Activated T-helper 1 cell treated with anti-CD3 and anti-CD28 coated beads, Interleukin-12 subunit alpha, Interleukin-12 subunit beta, Interleukin-2, Interleukin-4 antibody, amounts not matched to agents 30 ng/mL and 10 ng/mL and 1 ng/mL, durations not matched to agents 14 hours and 24 hours and 36 hours (primary cell): ENCODE results near the gene NR6A1. TPM values are rescaled to one million over a fixed set of nuclear protein-coding genes. Genes with fewer than 3 reads are reported as not detected.

Source experiments
- DNase-seq: peaks from one replicate; pipeline ENCODE4 v3.0.0; 2021; ENCODE audit warnings: low spot score
- H3K27ac Mint-ChIP-seq: one replicate; pipeline ENCODE4 v1.8.0; 2021; ENCODE audit warnings: mild to moderate bottlenecking, mixed read lengths
- H3K27me3 Mint-ChIP-seq: one replicate; pipeline ENCODE4 v1.8.0; 2022; ENCODE audit warnings: mild to moderate bottlenecking, moderate library complexity, mixed read lengths; ENCODE audit not compliant: insufficient read depth
- H3K36me3 Mint-ChIP-seq: one replicate; pipeline ENCODE4 v1.8.0; 2021; ENCODE audit warnings: low read depth, mixed read lengths
- H3K4me1 Mint-ChIP-seq: one replicate; pipeline ENCODE4 v1.8.0; 2021; ENCODE audit warnings: low read depth, mixed read lengths
- H3K4me3 Mint-ChIP-seq: one replicate; pipeline ENCODE4 v1.8.0; 2021; ENCODE audit warnings: mild to moderate bottlenecking, moderate library complexity, mixed read lengths
- H3K9me3 Mint-ChIP-seq: one replicate; pipeline ENCODE4 v1.8.0; 2021; ENCODE audit warnings: mixed read lengths
- intact Hi-C: fragments of 100-400 bp; cut with micrococcal nuclease; formaldehyde crosslinking; loops from one replicate; pipeline ENCODE4 v1.15.1; 2024
- total RNA-seq: library from RNA; stranded (reverse); gene quantifications from 2 replicates; pipeline ENCODE4 v1.2.3, GENCODE V29; 2022

NR6A1 gene
- total RNA-seq, 1 donor from 2014 or later, result 1.7 TPM

DNA sequence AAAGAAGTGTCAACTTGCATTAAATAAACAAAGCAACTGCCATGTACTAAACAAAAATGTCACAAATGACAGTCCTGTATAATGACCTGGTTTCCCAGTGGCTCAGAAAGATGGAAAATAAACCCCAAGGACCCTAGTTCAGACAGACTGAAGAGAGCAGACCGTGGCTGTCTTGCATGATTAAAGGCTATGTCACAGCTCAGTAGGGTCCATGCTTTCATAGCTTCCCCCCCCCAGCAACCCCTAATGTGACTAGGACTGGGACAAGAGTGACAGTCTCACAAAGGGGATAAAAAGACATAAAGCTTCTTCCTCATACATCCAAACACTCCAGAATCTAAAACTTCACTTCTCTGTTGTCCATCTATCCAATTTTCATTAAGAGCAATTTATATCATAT is 113.6 kb downstream of the NR6A1 start:
- H3K27me3 Mint-ChIP-seq, result peaks cover 8% of the 10 kb centered on the region
- H3K36me3 Mint-ChIP-seq, result no peaks in the 10 kb centered on the region
- no peak overlapping the region for H3K4me3 Mint-ChIP-seq
- no peak for DNase-seq
- H3K27ac Mint-ChIP-seq, result no peak overlapping the region
- peaks cover 30% of the 10 kb centered on the region for H3K4me1 Mint-ChIP-seq
- intact Hi-C loops, result no loop called here
- H3K9me3 Mint-ChIP-seq, result no peaks in the 10 kb centered on the region

DNA sequence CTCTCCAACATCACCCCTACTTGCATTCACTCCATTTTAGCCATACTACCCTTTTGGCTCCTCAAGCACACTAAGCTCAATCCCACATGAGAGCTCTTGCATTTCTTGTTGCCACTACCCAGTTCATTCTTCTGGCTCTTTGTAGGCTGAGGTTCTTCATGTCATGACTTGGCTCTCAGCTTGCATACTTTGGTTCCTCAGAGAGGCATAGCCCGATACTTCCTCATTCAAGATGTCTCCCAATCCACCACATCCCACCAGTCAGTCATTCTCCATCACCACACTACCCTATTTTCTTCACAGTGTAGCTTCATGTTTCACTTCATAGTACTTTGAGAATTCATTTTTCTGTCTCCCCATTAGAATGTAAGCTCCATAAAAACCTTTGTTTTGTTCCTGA is 116.7 kb downstream of the NR6A1 start:
- no peak for DNase-seq
- H3K9me3 Mint-ChIP-seq, result no peaks in the 10 kb centered on the region
- no peaks in the 10 kb centered on the region for H3K36me3 Mint-ChIP-seq
- H3K27ac Mint-ChIP-seq, result no peak overlapping the region
- peaks cover 18% of the 10 kb centered on the region for H3K4me1 Mint-ChIP-seq
- intact Hi-C loops, result no loop called here
- H3K4me3 Mint-ChIP-seq, result no peak overlapping the region
- peaks cover 11% of the 10 kb centered on the region for H3K27me3 Mint-ChIP-seq

DNA sequence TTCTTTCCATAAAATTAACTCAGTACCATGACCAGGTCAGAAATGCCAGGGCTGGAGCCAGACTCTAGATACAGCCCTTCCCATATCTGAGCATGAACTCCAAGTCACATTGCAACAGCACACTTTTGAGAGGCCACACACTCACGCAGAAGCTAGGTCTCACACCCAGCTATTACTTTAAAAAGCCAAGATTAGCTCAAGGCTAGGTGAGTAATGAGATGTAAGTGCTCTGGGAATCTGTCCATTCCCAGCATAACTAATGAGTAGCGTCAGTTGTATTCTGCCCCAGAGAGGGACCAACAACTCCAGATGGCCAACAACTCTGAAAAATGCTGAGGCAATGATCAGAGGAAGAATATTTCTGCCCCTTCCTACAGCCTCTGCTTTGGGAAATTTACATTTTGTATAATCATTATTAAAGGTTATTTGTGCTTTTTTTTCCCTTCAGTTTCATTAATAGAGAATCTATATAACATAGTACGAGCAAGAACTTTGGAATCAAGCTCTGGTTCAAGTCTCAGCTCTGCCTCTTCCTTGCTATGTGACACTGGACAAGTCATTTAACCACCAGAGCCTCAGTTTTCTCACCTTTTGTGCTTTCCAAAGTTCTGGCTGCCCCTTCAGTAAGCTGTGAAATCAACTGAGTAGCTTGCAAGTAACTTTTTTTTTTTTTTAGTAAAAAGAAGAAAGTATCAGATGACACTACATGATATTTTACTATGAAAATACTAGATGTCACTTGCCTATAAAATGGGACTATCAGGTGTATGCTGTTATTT is 118.3 kb downstream of the NR6A1 start:
- H3K27me3 Mint-ChIP-seq, result peaks cover 11% of the 10 kb centered on the region
- H3K27ac Mint-ChIP-seq, result no peak overlapping the region

DNA sequence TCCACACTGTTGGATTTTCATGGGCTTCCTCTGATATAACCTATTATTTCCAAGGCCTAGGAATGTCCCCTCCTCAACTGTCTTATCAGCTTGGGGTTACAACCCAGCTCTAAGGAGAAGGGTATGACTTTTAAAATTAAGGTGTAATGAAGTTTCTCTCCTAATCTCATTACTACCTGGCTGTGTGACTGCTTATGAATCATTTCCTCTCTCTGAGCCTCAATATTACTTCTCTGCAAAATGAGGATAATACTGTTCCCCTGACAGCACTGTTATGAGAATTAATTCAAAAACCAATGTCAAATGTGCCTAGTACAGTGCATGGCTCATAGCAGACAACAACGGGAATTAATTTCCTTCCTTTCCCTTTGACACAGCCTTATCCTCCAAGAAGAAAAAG is 118.9 kb downstream of the NR6A1 start:
- H3K4me3 Mint-ChIP-seq, result no peak overlapping the region
- intact Hi-C loops, result no loop called here
- H3K36me3 Mint-ChIP-seq, result no peaks in the 10 kb centered on the region
- H3K4me1 Mint-ChIP-seq, result no peaks in the 10 kb centered on the region
- H3K27ac Mint-ChIP-seq, result no peak overlapping the region
- H3K9me3 Mint-ChIP-seq, result no peaks in the 10 kb centered on the region
- DNase-seq, result no peak
- peaks cover 13% of the 10 kb centered on the region for H3K27me3 Mint-ChIP-seq

More for the DNA sequence above, 118.3 kb downstream of the NR6A1 start:
- Mint-ChIP-seq H3K4me3 (no peak overlapping the region), H3K9me3 (no peaks in the 10 kb centered on the region), H3K36me3 (no peaks in the 10 kb centered on the region), H3K4me1 (peaks cover 2% of the 10 kb centered on the region)
- intact Hi-C loops, result no loop called here
- no peak for DNase-seq

DNA sequence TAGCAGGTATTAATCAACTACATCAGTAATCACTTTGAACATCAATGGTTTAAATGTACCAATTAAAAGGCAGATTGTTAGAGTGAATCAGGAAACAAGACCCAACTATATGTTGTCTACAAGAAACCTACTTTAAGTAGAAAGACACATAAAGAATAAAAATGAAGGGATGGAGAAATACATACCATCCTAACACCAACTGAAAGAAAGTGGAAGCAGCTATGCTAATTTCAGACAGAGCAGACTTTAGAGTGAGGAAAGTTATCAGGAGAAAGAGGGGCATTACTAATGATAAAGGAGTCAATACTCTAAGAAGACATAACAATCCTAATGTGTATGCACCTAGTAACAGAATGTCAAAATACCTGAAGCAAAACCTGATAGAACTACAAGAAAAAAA is 125.8 kb downstream of the NR6A1 start:
- Mint-ChIP-seq H3K36me3 (no peaks in the 10 kb centered on the region), H3K9me3 (peaks cover 8% of the 10 kb centered on the region), H3K27me3 (peaks cover 26% of the 10 kb centered on the region), H3K4me3 (no peak overlapping the region), H3K4me1 (no peaks in the 10 kb centered on the region), H3K27ac (no peak overlapping the region)
- DNase-seq, result no peak
- intact Hi-C loops, result no loop called here

DNA sequence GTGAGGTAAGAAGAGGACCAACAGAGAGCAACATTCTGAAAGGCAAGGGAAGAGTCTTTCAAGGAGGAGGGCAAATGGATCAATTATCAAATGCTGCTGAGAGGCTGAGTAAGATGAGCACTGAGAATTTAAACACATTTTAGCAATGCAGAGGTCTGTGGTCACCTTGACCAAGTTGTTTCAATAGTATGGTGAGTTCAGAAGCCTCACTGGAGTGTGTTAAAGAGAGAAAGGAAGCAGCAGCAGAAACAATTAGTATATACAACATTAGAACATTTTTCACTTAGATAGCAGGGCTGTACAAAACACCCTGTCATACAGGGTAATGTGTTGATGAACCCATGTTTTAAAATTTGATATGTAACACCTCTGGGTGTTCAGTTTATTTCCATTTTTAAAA is 131.5 kb downstream of the NR6A1 start:
- Mint-ChIP-seq H3K36me3 (no peaks in the 10 kb centered on the region), H3K4me1 (no peaks in the 10 kb centered on the region), H3K9me3 (no peaks in the 10 kb centered on the region), H3K4me3 (no peak overlapping the region), H3K27me3 (peaks cover 14% of the 10 kb centered on the region), H3K27ac (no peak overlapping the region)
- intact Hi-C loops, result no loop called here
- no peak for DNase-seq

- H3K27ac Mint-ChIP-seq, result no peak overlapping the region
- intact Hi-C loops, result no loop called here
- peaks cover 16% of the 10 kb centered on the region for H3K27me3 Mint-ChIP-seq
- H3K9me3 Mint-ChIP-seq, result no peaks in the 10 kb centered on the region
- no peak for DNase-seq
- H3K36me3 Mint-ChIP-seq, result no peaks in the 10 kb centered on the region
- no peak overlapping the region for H3K4me3 Mint-ChIP-seq
- H3K4me1 Mint-ChIP-seq, result no peaks in the 10 kb centered on the region
Observed at GRCh38 chr9:124635285-124635684, 135.8 kb downstream of the NR6A1 start.

GRCh38 chr9:124632077-124632621 is 139.0 kb downstream of the NR6A1 start:
- intact Hi-C loops, result no loop called here
- no peaks in the 10 kb centered on the region for H3K9me3 Mint-ChIP-seq
- H3K27ac Mint-ChIP-seq, result no peak overlapping the region
- no peaks in the 10 kb centered on the region for H3K36me3 Mint-ChIP-seq
- H3K4me3 Mint-ChIP-seq, result no peak overlapping the region
- H3K4me1 Mint-ChIP-seq, result no peaks in the 10 kb centered on the region
- peaks cover 9% of the 10 kb centered on the region for H3K27me3 Mint-ChIP-seq
- no peak for DNase-seq

- H3K36me3 Mint-ChIP-seq, result no peaks in the 10 kb centered on the region
- H3K27ac Mint-ChIP-seq, result no peak overlapping the region
- H3K4me1 Mint-ChIP-seq, result no peaks in the 10 kb centered on the region
- DNase-seq, result no peak
- intact Hi-C loops, result no loop called here
- H3K9me3 Mint-ChIP-seq, result no peaks in the 10 kb centered on the region
- H3K4me3 Mint-ChIP-seq, result no peak overlapping the region
- peaks cover 9% of the 10 kb centered on the region for H3K27me3 Mint-ChIP-seq
Observed at GRCh38 chr9:124631326-124631725, 139.8 kb downstream of the NR6A1 start.

GRCh38 chr9:124629600-124629999 is 141.5 kb downstream of the NR6A1 start:
- H3K9me3 Mint-ChIP-seq, result no peaks in the 10 kb centered on the region
- H3K36me3 Mint-ChIP-seq, result no peaks in the 10 kb centered on the region
- H3K27me3 Mint-ChIP-seq, result peaks cover 12% of the 10 kb centered on the region
- H3K4me1 Mint-ChIP-seq, result no peaks in the 10 kb centered on the region
- intact Hi-C loops, result no loop called here
- no peak overlapping the region for H3K4me3 Mint-ChIP-seq
- no peak overlapping the region for H3K27ac Mint-ChIP-seq
- DNase-seq, result no peak

DNA sequence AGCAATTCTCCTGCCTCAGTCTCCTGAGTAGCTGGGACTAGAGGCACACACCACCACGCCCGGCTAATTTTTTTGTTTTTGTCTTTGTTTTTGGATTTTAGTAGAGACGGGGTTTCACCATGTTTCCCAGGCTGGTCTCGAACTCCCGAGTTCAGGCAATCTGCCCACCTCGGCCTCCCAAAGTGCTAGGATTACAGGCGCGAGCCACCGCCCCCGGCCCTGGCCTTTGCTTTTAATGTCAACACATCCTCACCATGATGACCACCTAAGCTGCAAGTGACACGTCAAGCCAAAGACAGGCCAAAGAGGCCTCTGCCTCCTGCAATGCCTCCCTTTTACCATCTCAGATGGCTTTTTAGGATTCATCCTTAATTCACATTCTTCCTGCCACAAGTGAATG is 142.4 kb downstream of the NR6A1 start:
- H3K27ac Mint-ChIP-seq, result no peak overlapping the region
- no peak for DNase-seq
- intact Hi-C loops, result no loop called here
- H3K4me3 Mint-ChIP-seq, result no peak overlapping the region
- H3K9me3 Mint-ChIP-seq, result no peaks in the 10 kb centered on the region
- no peaks in the 10 kb centered on the region for H3K36me3 Mint-ChIP-seq
- no peaks in the 10 kb centered on the region for H3K4me1 Mint-ChIP-seq
- H3K27me3 Mint-ChIP-seq, result peaks cover 15% of the 10 kb centered on the region

- no peaks in the 10 kb centered on the region for H3K9me3 Mint-ChIP-seq
- peaks cover 16% of the 10 kb centered on the region for H3K27me3 Mint-ChIP-seq
- no peaks in the 10 kb centered on the region for H3K4me1 Mint-ChIP-seq
- intact Hi-C loops, result no loop called here
- no peak overlapping the region for H3K4me3 Mint-ChIP-seq
- no peak overlapping the region for H3K27ac Mint-ChIP-seq
- DNase-seq, result no peak
- H3K36me3 Mint-ChIP-seq, result no peaks in the 10 kb centered on the region
Observed at GRCh38 chr9:124626276-124626675, 144.8 kb downstream of the NR6A1 start.

DNA sequence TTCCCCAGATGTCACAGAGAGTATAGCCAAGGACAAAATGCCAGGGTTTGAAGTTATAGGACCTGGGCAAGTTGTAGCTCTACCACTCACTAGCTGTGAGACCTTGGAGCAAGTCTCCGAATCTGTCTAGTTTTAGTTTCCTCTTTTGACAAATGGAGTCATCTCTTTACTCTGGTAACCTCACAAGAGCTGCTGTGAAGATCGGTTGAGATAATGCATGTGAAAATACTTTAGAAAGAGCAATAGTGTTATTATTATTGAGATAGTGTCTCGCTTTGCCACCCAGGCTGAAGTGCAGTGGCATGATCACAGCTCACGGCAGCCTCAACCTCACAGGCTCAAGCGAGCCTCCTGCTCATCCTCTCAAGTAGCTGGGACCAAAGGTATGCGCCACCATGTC is 146.0 kb downstream of the NR6A1 start:
- no peak for DNase-seq
- no peaks in the 10 kb centered on the region for H3K9me3 Mint-ChIP-seq
- peaks cover 16% of the 10 kb centered on the region for H3K27me3 Mint-ChIP-seq
- no peaks in the 10 kb centered on the region for H3K36me3 Mint-ChIP-seq
- no peak overlapping the region for H3K4me3 Mint-ChIP-seq
- intact Hi-C loops, result no loop called here
- no peak overlapping the region for H3K27ac Mint-ChIP-seq
- no peaks in the 10 kb centered on the region for H3K4me1 Mint-ChIP-seq

DNA sequence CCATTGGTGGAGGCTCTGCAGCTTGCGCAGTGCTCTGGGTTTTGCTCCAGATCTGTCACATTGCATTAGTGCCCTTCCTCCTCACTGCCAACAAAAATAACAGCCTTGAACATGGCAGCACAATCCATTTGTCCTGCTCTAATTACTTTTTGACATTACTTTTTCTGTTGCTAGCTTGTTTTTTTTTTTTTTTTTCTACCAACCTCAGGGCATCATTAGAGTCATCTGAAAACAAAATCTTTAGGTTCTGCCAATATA is 146.4 kb downstream of the NR6A1 start:
- DNase-seq, result no peak
- no peaks in the 10 kb centered on the region for H3K9me3 Mint-ChIP-seq
- H3K4me1 Mint-ChIP-seq, result no peaks in the 10 kb centered on the region
- peaks cover 16% of the 10 kb centered on the region for H3K27me3 Mint-ChIP-seq
- H3K36me3 Mint-ChIP-seq, result no peaks in the 10 kb centered on the region
- no peak overlapping the region for H3K27ac Mint-ChIP-seq
- no peak overlapping the region for H3K4me3 Mint-ChIP-seq
- intact Hi-C loops, result no loop called here
